HG03159 (cell line): ENCODE measurements around the gene TMEM131L.
"Not testable (repeated sequence)": the region's sequence is repeated elsewhere in the genome, so short reads cannot be mapped to it uniquely, and the experiment has no call there.

Experiments used
- ATAC-seq: cut with Tn5 transposase; IDR thresholded peaks from one replicate; pipeline ENCODE4 v1.9.1; 2021; ENCODE audit warnings: mild to moderate bottlenecking, moderate library complexity; ENCODE audit not compliant: unreplicated experiment

The TMEM131L gene

DNA sequence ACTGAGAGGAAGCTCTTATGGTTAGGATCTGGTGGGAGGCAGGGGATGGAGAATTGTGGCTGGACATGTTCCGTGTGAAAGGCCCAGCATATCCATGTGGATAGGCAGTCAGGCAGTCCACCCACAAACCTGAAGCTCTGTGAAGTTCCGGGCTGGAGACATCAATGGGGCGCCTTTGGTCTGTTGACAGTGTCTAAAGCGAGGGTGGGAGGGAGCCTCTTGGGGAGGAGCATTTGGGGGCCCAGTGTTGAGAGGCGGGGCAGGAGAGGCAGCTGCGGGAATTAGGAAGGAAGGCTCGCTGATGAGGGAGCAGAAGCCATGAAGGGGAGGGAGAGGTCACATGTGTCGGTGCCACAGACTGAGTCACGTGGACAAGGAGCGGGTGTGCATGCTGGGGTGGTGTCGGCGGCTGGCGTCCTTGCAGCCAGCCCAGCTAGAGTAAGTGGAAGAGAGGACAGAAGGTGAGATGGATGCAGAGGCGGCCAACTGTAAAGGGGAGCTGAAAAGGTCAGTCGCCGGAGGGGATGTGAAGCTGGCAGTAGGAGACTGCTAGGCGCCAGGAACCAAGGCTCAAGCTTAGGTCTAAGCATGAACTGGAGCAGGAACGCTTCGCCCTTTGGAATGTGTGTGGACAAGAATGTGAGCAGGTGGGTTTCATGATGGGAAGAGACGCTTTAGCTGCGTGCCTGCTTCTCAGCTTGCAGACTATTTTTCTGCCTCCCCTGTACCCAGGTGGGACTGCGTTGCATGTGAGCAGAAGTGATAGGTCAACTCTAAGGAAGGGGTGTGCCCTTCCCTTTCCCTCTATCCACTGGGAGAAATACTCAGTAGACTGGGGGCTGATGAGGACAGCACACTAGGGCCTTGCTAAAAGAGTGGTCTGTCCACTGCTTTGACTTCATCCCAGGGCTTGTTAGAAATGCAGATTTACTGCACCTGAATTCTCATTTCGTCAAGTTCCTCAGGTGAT is 174.0 kb downstream of the TMEM131L start:
- ATAC-seq = no peak

- no peak for ATAC-seq
These were observed 175.4 kb downstream of the TMEM131L start for GRCh38 chr4:153641532-153641931.

- peak; percentile 92 for ATAC-seq
These were observed 177.5 kb downstream of the TMEM131L start for GRCh38 chr4:153643406-153644383.

GRCh38 chr4:153645183-153645582 is 179.0 kb downstream of the TMEM131L start:
- no peak for ATAC-seq

GRCh38 chr4:153646261-153646660 is 180.1 kb downstream of the TMEM131L start:
- no peak for ATAC-seq

- no peak for ATAC-seq
These were observed 180.8 kb downstream of the TMEM131L start for GRCh38 chr4:153646978-153647377.

DNA sequence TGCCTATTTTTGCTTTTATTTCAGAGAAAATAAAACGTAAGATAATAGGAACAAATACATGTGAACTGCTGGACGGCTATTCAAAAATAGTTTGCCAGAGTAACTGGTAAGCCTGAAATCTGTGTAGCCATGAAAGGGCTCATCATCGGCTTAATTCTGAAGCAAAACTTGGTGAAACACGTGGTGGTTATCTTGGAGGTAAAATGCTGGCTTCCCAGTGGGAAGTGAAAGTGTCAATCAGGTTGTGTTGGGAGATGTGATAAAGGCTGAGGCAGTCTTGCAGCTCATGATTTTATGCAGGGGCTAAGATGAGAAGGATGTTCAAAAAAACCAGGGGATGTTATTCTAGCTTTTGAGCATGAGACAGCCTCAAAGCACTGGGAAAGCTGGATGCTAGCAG is 181.8 kb downstream of the TMEM131L start:
- ATAC-seq = no peak

DNA sequence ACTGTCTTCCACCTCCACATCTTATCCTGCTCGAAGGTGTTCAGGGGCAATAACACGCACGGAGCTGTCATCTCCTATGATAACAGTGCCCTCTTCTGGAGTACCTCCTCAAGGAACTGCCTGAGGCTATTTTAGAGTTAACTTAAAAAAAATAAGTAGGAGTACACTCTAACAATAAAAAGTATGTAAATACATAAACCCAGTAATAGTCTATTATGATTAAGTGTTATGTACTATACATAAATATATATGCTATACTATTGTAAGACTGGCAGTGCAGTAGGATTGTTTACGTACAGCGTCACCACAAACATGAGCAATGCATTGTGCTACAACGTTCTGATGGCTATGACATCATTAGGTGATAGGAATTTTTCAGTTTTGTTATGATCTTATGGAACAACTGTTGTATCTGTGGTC is 183.4 kb downstream of the TMEM131L start:
- ATAC-seq = no peak

DNA sequence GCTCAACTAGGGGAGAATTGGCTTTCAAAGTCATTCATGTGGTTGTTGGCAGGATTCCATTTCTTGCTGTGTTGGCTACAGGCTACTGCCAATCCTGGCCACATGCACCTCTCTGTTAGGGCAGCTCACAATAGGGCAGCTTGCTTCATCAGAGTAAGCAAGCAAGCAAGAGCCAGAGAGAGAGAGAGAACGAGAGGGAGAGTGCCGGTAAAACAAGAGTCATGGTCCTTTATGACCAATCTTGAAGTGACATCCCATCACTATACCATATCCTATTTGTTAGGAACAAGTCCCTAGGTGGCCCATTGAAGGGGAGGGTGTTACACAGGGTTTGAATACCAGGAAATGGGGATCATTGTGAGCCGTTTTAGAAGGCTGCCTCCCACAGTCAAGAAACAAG is 185.0 kb downstream of the TMEM131L start:
- no peak for ATAC-seq

DNA sequence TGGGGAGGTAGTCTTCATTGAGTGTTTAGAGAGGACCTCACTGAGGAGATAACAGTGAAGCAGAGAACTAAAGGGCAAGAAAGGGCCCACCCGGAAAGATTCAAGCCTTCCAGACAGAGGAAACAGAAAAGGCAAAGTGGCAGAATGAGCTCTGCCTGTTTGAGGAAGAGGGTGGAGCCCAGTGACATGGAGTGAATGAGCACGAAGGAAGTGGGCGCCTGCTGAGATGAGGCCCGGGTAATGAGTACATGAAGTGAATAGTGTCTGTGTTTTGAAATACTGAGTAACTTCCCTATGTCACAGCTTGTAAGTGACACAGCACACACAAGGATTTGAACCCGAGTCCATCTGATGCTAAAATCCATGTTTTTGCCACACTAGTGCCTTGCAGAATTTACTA is 185.4 kb downstream of the TMEM131L start:
- no peak for ATAC-seq

DNA sequence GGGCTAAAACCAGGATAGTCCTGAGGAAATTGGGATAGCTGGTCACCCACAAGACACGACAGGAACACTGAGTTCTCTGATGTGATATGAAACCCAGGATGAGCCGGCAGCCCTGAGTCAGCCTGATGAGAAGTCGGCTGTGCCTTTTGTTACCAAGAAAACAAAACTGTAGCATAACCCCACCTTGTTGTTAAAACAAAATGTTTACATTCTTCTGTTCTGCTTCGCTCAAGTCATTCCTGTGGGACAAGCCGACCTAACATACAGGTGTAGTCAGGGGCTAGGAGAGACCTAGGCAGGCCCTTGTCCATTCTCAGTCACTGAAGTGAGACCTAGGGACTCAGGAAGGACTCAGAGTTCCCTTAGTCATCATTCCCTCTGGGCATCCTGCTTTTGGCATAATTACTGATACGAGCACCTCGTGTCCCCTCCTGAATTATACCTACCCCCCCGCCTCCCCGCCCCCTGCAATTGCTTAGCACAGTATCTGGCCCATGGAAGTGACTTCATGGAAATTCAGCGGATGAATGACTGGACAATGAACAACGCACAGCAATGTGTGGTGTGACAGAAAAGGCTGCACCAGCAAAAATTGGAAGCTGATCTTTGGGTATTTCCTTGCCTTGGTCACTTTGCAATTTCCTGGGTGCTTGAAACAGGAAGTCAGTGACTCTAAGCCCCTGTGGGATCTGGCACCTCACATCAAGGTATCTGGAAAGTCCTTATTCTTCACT is 186.1 kb downstream of the TMEM131L start:
- ATAC-seq = no peak

GRCh38 chr4:153655002-153655541 is 188.9 kb downstream of the TMEM131L start:
- no peak for ATAC-seq

DNA sequence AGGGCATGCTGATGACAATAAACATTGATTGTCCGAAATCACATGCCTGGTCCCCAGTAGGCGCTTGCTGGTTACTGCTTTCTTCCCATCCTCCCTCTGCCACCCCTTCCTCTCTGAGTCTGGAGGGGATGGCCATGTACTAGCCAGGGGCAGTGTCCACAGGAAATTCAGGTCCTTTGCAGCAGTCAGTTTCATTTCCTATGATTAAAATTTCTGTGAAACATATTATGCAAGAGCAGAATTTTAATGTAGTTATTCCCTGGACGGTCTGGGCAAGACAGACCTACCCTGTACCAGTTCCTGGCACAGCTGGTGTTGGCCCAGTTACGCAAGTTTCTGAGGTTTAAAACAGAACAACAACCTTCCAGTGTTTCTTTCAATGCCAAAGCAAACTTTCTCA is 189.8 kb downstream of the TMEM131L start:
- no peak for ATAC-seq

- no peak for ATAC-seq
These were observed 195.2 kb downstream of the TMEM131L start for GRCh38 chr4:153661215-153661822.

DNA sequence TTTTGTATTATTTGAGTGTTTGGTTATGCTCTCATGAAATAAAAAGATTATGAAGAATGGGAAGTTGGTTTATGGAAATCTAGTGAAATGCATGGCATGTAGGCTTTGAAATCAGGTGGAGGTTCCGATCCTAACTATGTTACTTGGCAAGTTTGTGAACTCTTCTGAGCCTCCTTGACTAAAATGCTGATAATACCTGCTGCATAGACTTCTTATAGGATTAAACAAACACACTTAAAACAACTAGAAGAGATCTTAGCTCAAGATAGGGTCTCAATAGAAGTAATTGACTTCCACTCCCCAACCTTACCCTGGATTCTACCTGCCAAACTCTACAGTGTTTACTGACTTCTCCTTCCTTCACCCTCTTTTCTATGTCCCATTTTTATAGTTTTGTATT is 195.7 kb downstream of the TMEM131L start:
- no peak for ATAC-seq

- ATAC-seq = no peak
These were observed 197.5 kb downstream of the TMEM131L start for GRCh38 chr4:153663667-153664066.

DNA sequence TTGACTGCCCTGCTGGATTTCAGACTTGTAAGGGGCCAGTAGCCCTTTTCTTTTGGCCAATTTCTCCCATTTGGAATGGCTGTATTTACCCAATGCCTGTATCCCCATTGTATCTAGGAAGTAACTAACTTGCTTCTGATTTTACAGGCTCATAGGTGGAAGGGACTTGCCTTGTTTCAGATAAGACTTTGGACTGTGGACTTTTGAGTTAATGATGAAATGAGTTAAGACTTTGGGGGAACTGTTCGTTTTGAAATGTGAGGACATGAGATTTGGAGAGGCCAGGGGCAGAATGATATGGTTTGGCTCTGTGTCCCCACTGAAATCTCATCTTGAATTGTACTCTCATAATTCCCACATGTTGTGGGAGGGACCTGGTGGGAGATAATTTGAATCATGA is 200.3 kb downstream of the TMEM131L start:
- ATAC-seq = not testable (repeated sequence)

GRCh38 chr4:153668647-153669046 is 202.5 kb downstream of the TMEM131L start:
- ATAC-seq = no peak

DNA sequence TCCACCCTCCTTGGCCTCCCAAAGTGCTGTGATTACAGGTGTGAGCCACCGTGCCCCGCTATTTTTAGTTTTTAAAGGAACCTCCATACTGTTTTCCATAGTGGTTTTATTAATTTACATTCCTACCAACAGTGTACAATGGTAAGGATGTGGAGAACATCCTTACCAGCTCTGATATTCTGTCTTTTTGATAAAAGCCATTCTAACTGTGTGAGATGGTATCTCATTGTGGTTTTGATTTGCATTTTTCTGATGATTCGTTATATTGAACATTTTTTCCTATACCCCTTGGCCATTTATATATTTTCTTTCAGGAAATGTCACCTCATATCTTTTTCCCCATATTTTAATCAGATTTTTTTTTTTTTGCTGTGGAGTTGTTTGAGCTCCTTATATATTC is 203.7 kb downstream of the TMEM131L start:
- no peak for ATAC-seq

DNA sequence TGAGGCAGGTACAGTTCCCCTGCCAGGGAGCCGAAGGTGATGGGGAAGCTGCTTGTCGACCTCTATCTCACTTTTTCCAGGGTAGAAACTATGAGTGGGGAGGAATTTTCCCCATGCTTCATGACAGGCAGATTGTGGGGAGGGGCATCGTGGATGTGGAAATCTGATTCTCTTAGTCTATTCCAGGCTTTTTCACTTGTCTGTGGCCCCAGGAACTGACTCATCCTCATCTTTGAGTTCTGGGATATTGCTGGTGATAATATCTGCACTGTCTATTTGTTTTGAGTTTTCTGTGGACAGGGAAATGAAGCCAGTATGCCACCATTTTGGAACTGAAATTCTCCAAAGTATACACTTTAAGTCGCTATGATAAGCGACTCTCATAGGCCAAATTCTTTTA is 210.3 kb downstream of the TMEM131L start:
- no peak for ATAC-seq
